DND-41 (cell line): Measurements from ENCODE around the gene ATXN1.

Experiments used
- ATAC-seq: fragments of 200-7000 bp; cut with Tn5 transposase; 3 replicates; pipeline ENCODE4 v1.9.1; 2021; ENCODE audit warnings: low read depth; ENCODE audit not compliant: insufficient read depth
- DNase-seq: peaks from one replicate; pipeline ENCODE4 v3.0.0-alpha.2; 2020
- H2AFZ ChIP-seq: 2 replicates; pipeline ENCODE4 v1.6.0; 2012; ENCODE audit warnings: low read depth, low read length
- H3K27ac ChIP-seq: 2 replicates; pipeline ENCODE4 v1.5.1; 2012; ENCODE audit warnings: low read length, inconsistent platforms
- H3K27me3 ChIP-seq: fragments of 200-600 bp; sonication (generic); 2 replicates; pipeline ENCODE4 v1.6.0; 2012; ENCODE audit warnings: low read length, mild to moderate bottlenecking, inconsistent platforms; ENCODE audit not compliant: insufficient read depth, poor library complexity
- H3K36me3 ChIP-seq: 2 replicates; pipeline ENCODE4 v1.5.1; 2012; ENCODE audit warnings: low read length, inconsistent platforms; ENCODE audit not compliant: insufficient read depth
- H3K4me1 ChIP-seq: 2 replicates; pipeline ENCODE4 v1.5.1; 2012; ENCODE audit warnings: mild to moderate bottlenecking, low read length; ENCODE audit not compliant: insufficient read depth
- H3K4me2 ChIP-seq: 2 replicates; pipeline ENCODE4 v1.6.0; 2012; ENCODE audit warnings: mild to moderate bottlenecking, moderate library complexity, low read length, inconsistent platforms; ENCODE audit not compliant: insufficient read depth
- H3K4me3 ChIP-seq, 2 experiments: fragments of 200-600 bp in 1 of 2; shearing (Covaris generic) in 1 of 2; 2 replicates each; pipeline ENCODE4 v1.5.1; 2012 to 2016; ENCODE audit warnings: inconsistent platforms in 2 of 2, low read length in 2 of 2, mild to moderate bottlenecking in 2 of 2, low read depth in 1 of 2, moderate library complexity in 1 of 2
- H3K79me2 ChIP-seq: 2 replicates; pipeline ENCODE4 v1.6.0; 2012; ENCODE audit warnings: low read length, inconsistent platforms; ENCODE audit not compliant: insufficient read depth
- H3K9ac ChIP-seq: 2 replicates; pipeline ENCODE4 v1.6.0; 2012; ENCODE audit warnings: low read depth, mild to moderate bottlenecking, inconsistent platforms, low read length, moderate library complexity
- H3K9me3 ChIP-seq: 2 replicates; pipeline ENCODE4 v1.5.1; 2012; ENCODE audit warnings: low read length, moderate library complexity, mild to moderate bottlenecking, inconsistent platforms; ENCODE audit not compliant: insufficient read depth, severe bottlenecking
- H4K20me1 ChIP-seq: 2 replicates; pipeline ENCODE4 v1.6.0; 2012; ENCODE audit warnings: low read length; ENCODE audit not compliant: insufficient read depth
- EZH2 ChIP-seq: IDR thresholded peaks from 3 replicates; pipeline ENCODE4 v1.6.1; 2012; ENCODE audit warnings: borderline replicate concordance, low read depth, mild to moderate bottlenecking, moderate library complexity, low read length, inconsistent platforms; ENCODE audit not compliant: severe bottlenecking
- TF ChIP-seq, protein P1 (sequence below): IDR thresholded peaks from 2 replicates; pipeline ENCODE4 v1.5.1; 2012; ENCODE audit warnings: borderline replicate concordance, low read length, moderate library complexity, mild to moderate bottlenecking; ENCODE audit not compliant: poor library complexity, severe bottlenecking; ENCODE audit errors: extremely low read depth

ATXN1 gene

DNA sequence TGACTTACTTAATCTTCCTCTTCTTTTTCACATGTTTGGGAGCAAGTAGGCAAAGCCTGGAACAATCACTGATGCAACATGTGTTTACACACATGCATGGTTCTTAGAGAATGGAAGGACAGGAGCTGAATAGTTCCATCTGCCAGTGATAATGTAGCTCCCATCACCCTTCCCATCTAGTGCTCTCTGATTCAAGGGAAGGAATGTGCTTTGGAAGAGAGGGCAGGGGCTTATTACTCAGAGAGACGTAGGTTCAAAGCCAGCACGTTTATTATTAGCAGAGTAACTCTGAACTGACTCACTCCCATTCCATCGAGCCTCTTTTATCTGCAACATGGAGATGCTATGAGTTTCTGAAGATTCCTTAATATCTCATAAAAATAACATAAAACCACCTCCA lies 311.0 kb downstream of the ATXN1 start:
- Histone ChIP-seq H4K20me1 (no peaks in the 10 kb centered on the region), H3K9ac (no peak overlapping the region), H3K27me3 (no peaks in the 10 kb centered on the region), H3K79me2 (no peaks in the 10 kb centered on the region), H3K4me1 (no peaks in the 10 kb centered on the region), H3K9me3 (no peaks in the 10 kb centered on the region), H3K36me3 (no peaks in the 10 kb centered on the region), H2AFZ (no peak overlapping the region), H3K4me2 (no peak overlapping the region), H3K27ac (no peak overlapping the region), H3K4me3 (no peak overlapping the region)
- DNase-seq (no peak), ATAC-seq (no peak)
- no peak for TF ChIP-seq EZH2
- TF ChIP-seq, protein P1, sequence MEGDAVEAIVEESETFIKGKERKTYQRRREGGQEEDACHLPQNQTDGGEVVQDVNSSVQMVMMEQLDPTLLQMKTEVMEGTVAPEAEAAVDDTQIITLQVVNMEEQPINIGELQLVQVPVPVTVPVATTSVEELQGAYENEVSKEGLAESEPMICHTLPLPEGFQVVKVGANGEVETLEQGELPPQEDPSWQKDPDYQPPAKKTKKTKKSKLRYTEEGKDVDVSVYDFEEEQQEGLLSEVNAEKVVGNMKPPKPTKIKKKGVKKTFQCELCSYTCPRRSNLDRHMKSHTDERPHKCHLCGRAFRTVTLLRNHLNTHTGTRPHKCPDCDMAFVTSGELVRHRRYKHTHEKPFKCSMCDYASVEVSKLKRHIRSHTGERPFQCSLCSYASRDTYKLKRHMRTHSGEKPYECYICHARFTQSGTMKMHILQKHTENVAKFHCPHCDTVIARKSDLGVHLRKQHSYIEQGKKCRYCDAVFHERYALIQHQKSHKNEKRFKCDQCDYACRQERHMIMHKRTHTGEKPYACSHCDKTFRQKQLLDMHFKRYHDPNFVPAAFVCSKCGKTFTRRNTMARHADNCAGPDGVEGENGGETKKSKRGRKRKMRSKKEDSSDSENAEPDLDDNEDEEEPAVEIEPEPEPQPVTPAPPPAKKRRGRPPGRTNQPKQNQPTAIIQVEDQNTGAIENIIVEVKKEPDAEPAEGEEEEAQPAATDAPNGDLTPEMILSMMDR, result no peak

DNA sequence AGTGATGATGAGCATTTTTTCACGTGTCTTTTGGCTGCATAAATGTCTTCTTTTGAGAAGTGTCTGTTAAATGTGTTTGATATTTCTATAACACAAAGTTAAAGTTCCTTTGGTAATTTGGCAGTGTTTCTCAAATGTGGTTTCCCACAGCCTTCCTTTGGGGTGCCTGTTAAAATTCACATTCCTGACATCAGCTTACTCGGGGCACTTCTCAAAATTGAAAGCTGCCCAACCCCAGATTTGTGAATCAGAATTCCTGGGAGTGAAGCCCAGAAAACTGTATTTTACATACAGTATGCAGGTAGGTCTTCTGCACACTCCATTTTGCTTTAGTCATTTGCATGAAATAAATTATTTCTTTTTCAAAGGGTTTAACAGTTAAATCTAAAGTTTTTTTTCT lies 315.0 kb downstream of the ATXN1 start:
- DNase-seq, result no peak
- TF ChIP-seq, protein P1, result no peak
- TF ChIP-seq EZH2, result no peak
- H3K4me3 ChIP-seq, result no peak overlapping the region
- H3K9me3 ChIP-seq, result no peaks in the 10 kb centered on the region
- no peaks in the 10 kb centered on the region for H3K79me2 ChIP-seq
- H3K27me3 ChIP-seq, result no peaks in the 10 kb centered on the region
- H3K4me1 ChIP-seq, result no peaks in the 10 kb centered on the region
- no peak overlapping the region for H2AFZ ChIP-seq
- ATAC-seq, result no peak
- H3K9ac ChIP-seq, result no peak overlapping the region
- no peaks in the 10 kb centered on the region for H3K36me3 ChIP-seq
- no peaks in the 10 kb centered on the region for H4K20me1 ChIP-seq
- H3K4me2 ChIP-seq, result no peak overlapping the region
- H3K27ac ChIP-seq, result no peak overlapping the region

DNA sequence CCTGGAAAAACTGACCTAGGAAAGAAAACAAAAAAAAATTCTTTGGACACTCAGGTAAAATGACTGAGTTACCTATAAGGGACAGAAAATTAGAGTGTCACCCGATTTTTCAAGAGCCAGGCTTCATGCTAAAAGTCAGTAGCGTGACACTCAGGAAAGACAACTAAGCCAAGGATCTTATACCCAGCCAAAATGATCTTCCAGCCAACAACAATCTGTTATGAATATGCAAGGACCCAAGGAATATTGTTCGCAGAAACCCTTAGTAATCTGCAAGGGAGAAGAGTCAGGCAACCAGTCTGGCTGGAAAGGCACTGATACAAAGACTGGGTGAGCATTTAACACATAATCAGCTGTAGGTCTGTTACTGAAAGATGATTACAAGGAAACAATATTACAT lies 319.2 kb downstream of the ATXN1 start:
- Histone ChIP-seq H3K27ac (no peak overlapping the region), H4K20me1 (no peaks in the 10 kb centered on the region), H2AFZ (no peak overlapping the region), H3K9me3 (no peaks in the 10 kb centered on the region), H3K4me2 (no peak overlapping the region), H3K27me3 (no peaks in the 10 kb centered on the region), H3K9ac (no peak overlapping the region), H3K79me2 (no peaks in the 10 kb centered on the region), H3K36me3 (no peaks in the 10 kb centered on the region), H3K4me1 (peaks cover 2% of the 10 kb centered on the region; the same call in 1 of the 2 replicates), H3K4me3 (no peak overlapping the region)
- DNase-seq (no peak), ATAC-seq (no peak)
- TF ChIP-seq, protein P1, result no peak
- no peak for TF ChIP-seq EZH2

DNA sequence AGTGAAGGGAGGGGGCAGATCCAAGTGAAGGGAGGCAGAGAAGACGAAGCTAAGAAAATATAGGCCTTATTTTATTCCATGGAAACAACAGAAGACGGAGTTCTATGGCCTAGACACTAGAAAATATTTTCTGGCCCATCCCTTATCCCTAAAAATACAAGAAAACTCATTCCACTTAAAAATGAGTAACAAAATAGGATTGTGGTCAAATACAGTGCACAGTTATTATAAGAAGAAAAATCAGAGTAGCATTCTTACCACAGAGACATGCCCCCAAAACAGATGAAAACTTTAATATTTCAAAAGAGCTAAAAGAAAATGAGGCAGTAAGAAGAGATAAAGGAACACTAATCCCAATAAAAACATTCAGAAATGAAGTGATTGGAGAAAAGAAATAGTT lies 320.0 kb downstream of the ATXN1 start:
- Histone ChIP-seq H3K27me3 (no peaks in the 10 kb centered on the region), H3K9me3 (no peaks in the 10 kb centered on the region), H4K20me1 (no peaks in the 10 kb centered on the region), H3K36me3 (no peaks in the 10 kb centered on the region), H3K4me2 (no peak overlapping the region), H3K9ac (no peak overlapping the region), H3K4me3 (no peak overlapping the region), H2AFZ (no peak overlapping the region), H3K4me1 (peaks cover 6% of the 10 kb centered on the region; the same call in 1 of the 2 replicates), H3K79me2 (no peaks in the 10 kb centered on the region), H3K27ac (no peak overlapping the region)
- ATAC-seq (no peak), DNase-seq (no peak)
- TF ChIP-seq EZH2, result no peak
- TF ChIP-seq, protein P1, result no peak
